H9 (cell line): ENCODE measurements around the gene ENDOV. TPM values are rescaled to one million over a fixed set of nuclear protein-coding genes. Genes with fewer than 3 reads are reported as not detected.

ENCODE experiments used
- DNase-seq: peaks from one replicate; pipeline ENCODE4 v3.0.0-alpha.2; 2017
- H2AFZ ChIP-seq: one replicate; pipeline ENCODE4 v1.6.1; 2013; ENCODE audit warnings: mild to moderate bottlenecking, low read length, control low read depth, moderate library complexity
- H2AK5ac ChIP-seq: 2 replicates; pipeline ENCODE4 v1.6.1; 2013; ENCODE audit warnings: low read length, control low read depth, mixed read lengths; ENCODE audit not compliant: insufficient read length
- H2BK120ac ChIP-seq: one replicate; pipeline ENCODE4 v1.6.1; 2013; ENCODE audit warnings: low read depth, mild to moderate bottlenecking, low read length, control low read depth, inconsistent platforms; ENCODE audit not compliant: poor library complexity, severe bottlenecking
- H2BK12ac ChIP-seq: 2 replicates; pipeline ENCODE4 v1.6.1; 2013; ENCODE audit warnings: low read length, control low read depth, mixed read lengths, low read depth; ENCODE audit not compliant: insufficient read length
- H2BK15ac ChIP-seq: 2 replicates; pipeline ENCODE4 v1.6.1; 2013; ENCODE audit warnings: low read depth, low read length, control low read depth
- H2BK20ac ChIP-seq: one replicate; pipeline ENCODE4 v1.6.1; 2013; ENCODE audit warnings: low read depth, mild to moderate bottlenecking, low read length, control low read depth, inconsistent platforms; ENCODE audit not compliant: poor library complexity, severe bottlenecking
- H2BK5ac ChIP-seq: 2 replicates; pipeline ENCODE4 v1.6.1; 2013; ENCODE audit warnings: low read length, control low read depth, mixed read lengths; ENCODE audit not compliant: insufficient read length
- H3K14ac ChIP-seq: 2 replicates; pipeline ENCODE4 v1.6.1; 2013; ENCODE audit warnings: low read length, control low read depth; ENCODE audit not compliant: insufficient read depth
- H3K18ac ChIP-seq: 2 replicates; pipeline ENCODE4 v1.6.1; 2013; ENCODE audit warnings: low read depth, mild to moderate bottlenecking, mixed read lengths, low read length, control low read depth; ENCODE audit not compliant: insufficient read length
- H3K23ac ChIP-seq: 2 replicates; pipeline ENCODE4 v1.6.1; 2013; ENCODE audit warnings: low read length, control low read depth, mixed read lengths, low read depth; ENCODE audit not compliant: insufficient read length
- H3K23me2 ChIP-seq: 2 replicates; pipeline ENCODE4 v1.6.1; 2013; ENCODE audit warnings: low read depth, mild to moderate bottlenecking, mixed read lengths, low read length, control low read depth; ENCODE audit not compliant: insufficient read length, poor library complexity, severe bottlenecking
- H3K27ac ChIP-seq: 2 replicates; pipeline ENCODE4 v1.5.1; 2013; ENCODE audit warnings: low read length, control low read depth, mixed read lengths, low read depth; ENCODE audit not compliant: insufficient read length
- H3K27me3 ChIP-seq: 2 replicates; pipeline ENCODE4 v1.6.1; 2013; ENCODE audit warnings: low read length, control low read depth, inconsistent platforms; ENCODE audit not compliant: insufficient read depth
- H3K4ac ChIP-seq: 2 replicates; pipeline ENCODE4 v1.6.1; 2013; ENCODE audit warnings: low read depth, mild to moderate bottlenecking, control low read depth, inconsistent platforms, low read length, moderate library complexity
- H3K4me1 ChIP-seq: 2 replicates; pipeline ENCODE4 v1.6.1; 2013; ENCODE audit warnings: low read length, control low read depth, inconsistent platforms; ENCODE audit not compliant: insufficient read depth
- H3K4me2 ChIP-seq: 2 replicates; pipeline ENCODE4 v1.6.1; 2013; ENCODE audit warnings: low read length, control low read depth, mixed read lengths; ENCODE audit not compliant: insufficient read length, insufficient read depth
- H3K56ac ChIP-seq: 2 replicates; pipeline ENCODE4 v1.6.1; 2013; ENCODE audit warnings: low read depth, mild to moderate bottlenecking, mixed read lengths, low read length, control low read depth; ENCODE audit not compliant: insufficient read length
- H3K79me1 ChIP-seq: 2 replicates; pipeline ENCODE4 v1.6.1; 2013; ENCODE audit warnings: low read depth, mild to moderate bottlenecking, moderate library complexity, low read length, control low read depth, inconsistent platforms; ENCODE audit not compliant: insufficient read depth, poor library complexity, severe bottlenecking
- H3K79me2 ChIP-seq: 2 replicates; pipeline ENCODE4 v1.6.1; 2013; ENCODE audit warnings: low read length, control low read depth, inconsistent platforms; ENCODE audit not compliant: insufficient read depth
- H3K9ac ChIP-seq: 2 replicates; pipeline ENCODE4 v1.6.1; 2013; ENCODE audit warnings: low read length, control low read depth, mixed read lengths; ENCODE audit not compliant: insufficient read length; ENCODE audit errors: extremely low read depth
- H3K9me3 ChIP-seq: one replicate; pipeline ENCODE4 v1.6.1; 2013; ENCODE audit warnings: low read depth, low read length, inconsistent platforms; ENCODE audit not compliant: control insufficient read depth
- H3T11ph ChIP-seq: one replicate; pipeline ENCODE4 v1.6.1; 2013; ENCODE audit warnings: mild to moderate bottlenecking, low read length, control low read depth, inconsistent platforms
- H4K20me1 ChIP-seq: one replicate; pipeline ENCODE4 v1.6.1; 2013; ENCODE audit not compliant: control insufficient read depth, insufficient read length, insufficient read depth
- H4K5ac ChIP-seq: 2 replicates; pipeline ENCODE4 v1.6.1; 2013; ENCODE audit warnings: low read depth, mild to moderate bottlenecking, mixed read lengths, low read length, control low read depth; ENCODE audit not compliant: insufficient read length
- H4K8ac ChIP-seq: replicated peaks from 2 replicates; pipeline ENCODE4 v1.6.1; 2013; ENCODE audit warnings: low read length, control low read depth, mixed read lengths, low read depth; ENCODE audit not compliant: insufficient read length
- H4K91ac ChIP-seq: 2 replicates; pipeline ENCODE4 v1.6.1; 2013; ENCODE audit warnings: low read depth, mild to moderate bottlenecking, moderate library complexity, mixed read lengths, low read length, control low read depth; ENCODE audit not compliant: insufficient read length
- H3K27ac Mint-ChIP-seq, 3 experiments: 2 replicates in 2 of 3; 3 replicates in 1 of 3; pipeline ENCODE4 v1.8.0; 2020 to 2021; ENCODE audit warnings: mixed read lengths in 3 of 3, mild to moderate bottlenecking in 1 of 3, moderate library complexity in 1 of 3
- H3K27me3 Mint-ChIP-seq: 2 replicates; pipeline ENCODE4 v1.8.0; 2021; ENCODE audit warnings: low read depth, mild to moderate bottlenecking, moderate library complexity, mixed read lengths
- H3K36me3 Mint-ChIP-seq, 3 experiments: 2 replicates in 2 of 3; 3 replicates in 1 of 3; pipeline ENCODE4 v1.8.0; 2020 to 2021; ENCODE audit warnings: low read depth in 3 of 3, mixed read lengths in 3 of 3; ENCODE audit not compliant: insufficient read depth in 1 of 3
- H3K4me1 Mint-ChIP-seq, 2 experiments: 2 replicates each; pipeline ENCODE4 v1.8.0; 2020; ENCODE audit warnings: mixed read lengths in 2 of 2
- H3K4me3 Mint-ChIP-seq, 2 experiments: 2 replicates in 1 of 2; 3 replicates in 1 of 2; pipeline ENCODE4 v1.8.0; 2020 to 2021; ENCODE audit warnings: mild to moderate bottlenecking in 2 of 2, mixed read lengths in 2 of 2, moderate library complexity in 1 of 2
- H3K9me3 Mint-ChIP-seq, 2 experiments: 2 replicates in 1 of 2; 3 replicates in 1 of 2; pipeline ENCODE4 v1.8.0; 2020; ENCODE audit warnings: mild to moderate bottlenecking in 2 of 2, mixed read lengths in 2 of 2, moderate library complexity in 1 of 2
- CTCF ChIP-seq: fragments of 200-600 bp; sonication (generic); conservative IDR thresholded peaks from 3 replicates; pipeline ENCODE4 v1.8.0; 2021; ENCODE audit warnings: antibody characterized with exemption, mild to moderate bottlenecking
- WGBS: extraction: QIAGEN DNeasy Blood & Tissue Kit; methylation state at CpG from one replicate; pipeline ENCODE4 v1.1.7; 2013; ENCODE audit warnings: missing lambda C conversion rate, low lambda C conversion rate, mixed read lengths; ENCODE audit not compliant: insufficient read length; ENCODE audit errors: extremely low coverage; 5-methylcytosine and 5-hydroxymethylcytosine counted together
- total RNA-seq: library from RNA; stranded (reverse); gene quantifications from 2 replicates; pipeline ENCODE4 v1.2.1, GENCODE V29; 2021

Gene ENDOV
- total RNA-seq, 1 experiment from 2014 or later = 17.1 TPM

GRCh38 chr17:80478487-80479245 lies 63.7 kb downstream of the ENDOV start:
- no peak overlapping the region for H2AFZ ChIP-seq

More at GRCh38 chr17:80478487-80479245, 63.7 kb downstream of the ENDOV start:
- H3K18ac ChIP-seq = no peak overlapping the region
- H4K5ac ChIP-seq = no peak overlapping the region
- WGBS = no CpG with 5 or more reads among the region's 51 CpGs
- H3K4ac ChIP-seq = no peak overlapping the region
- peak overlapping the region; percentile 34 for H3K4me2 ChIP-seq
- no peak overlapping the region for H4K91ac ChIP-seq
- peaks cover 26 to 52% of the 10 kb centered on the region in 2 experiments for H3K4me1 Mint-ChIP-seq
- H3K9ac ChIP-seq = no peak overlapping the region
- no peak overlapping the region; the same call in 1 of the 2 replicates for H2BK15ac ChIP-seq
- no peak overlapping the region for H3K27ac ChIP-seq
- no peak overlapping the region for H2BK5ac ChIP-seq
- no peaks in the 10 kb centered on the region; a peak in 1 of 7 replicates for H3K36me3 Mint-ChIP-seq
- no peaks in the 10 kb centered on the region for H4K20me1 ChIP-seq
- H3K23ac ChIP-seq = no peak overlapping the region
- no peaks in the 10 kb centered on the region; the same call in 1 of the 2 replicates for H3K4me1 ChIP-seq
- H2BK20ac ChIP-seq = no peak overlapping the region
- DNase-seq = no peak
- TF ChIP-seq CTCF = no peak
- H3K27me3 ChIP-seq = peaks cover 68% of the 10 kb centered on the region
- peaks cover 83% of the 10 kb centered on the region for H3K27me3 Mint-ChIP-seq
- H3K9me3 ChIP-seq = no peaks in the 10 kb centered on the region
- H4K8ac ChIP-seq = no peak overlapping the region
- H3K23me2 ChIP-seq = peaks cover 5% of the 10 kb centered on the region
- no peak overlapping the region for H3K56ac ChIP-seq
- H3K9me3 Mint-ChIP-seq = no peaks in the 10 kb centered on the region; a peak in 1 of 5 replicates
- no peak overlapping the region; the same call in 1 of the 2 replicates for H3K14ac ChIP-seq
- no peak overlapping the region for H3T11ph ChIP-seq
- no peaks in the 10 kb centered on the region for H3K79me2 ChIP-seq
- no peaks in the 10 kb centered on the region for H3K79me1 ChIP-seq
- no peak overlapping the region for H2BK120ac ChIP-seq
- no peak overlapping the region for H2BK12ac ChIP-seq
- H2AK5ac ChIP-seq = no peak overlapping the region
- no peak overlapping the region for H3K27ac Mint-ChIP-seq
- H3K4me3 Mint-ChIP-seq = peak overlapping the region in 1 of 2 experiments; percentile 70; a peak in 3 of 5 replicates
